Measurements from ENCODE around the gene NEK11. TPM values are rescaled to one million over a fixed set of nuclear protein-coding genes. Genes with fewer than 3 reads are reported as not detected.

The NEK11 gene
- total RNA-seq, 1 experiment from 2014 or later, result 9.5 TPM

GRCh38 chr3:131277836-131278497 lies 251.3 kb downstream of the NEK11 start:
- Histone ChIP-seq H3K27me3 (ENCODE audit: control insufficient read depth, insufficient read depth, low read length) (0 out of 2 replicates have a peak, but pooled peaks cover 2% of the 10 kb centered on the region), H3K27ac (ENCODE audit: low read length) (no peak overlapping the region), H3K36me3 (ENCODE audit: control insufficient read depth, insufficient read depth, low read length) (no peaks in the 10 kb centered on the region), H3K9me3 (ENCODE audit: control insufficient read depth, insufficient read depth, low read depth, low read length) (no peaks in the 10 kb centered on the region), H3K4me3 (ENCODE audit: low read depth in 2 of 2, low read length in 2 of 2) (no peak overlapping the region), H3K4me1 (ENCODE audit: control insufficient read depth, insufficient read depth, low read length) (no peaks in the 10 kb centered on the region)
- ChIA-PET CTCF (no interaction called here), POLR2A (no interaction called here)
- DNase-seq (ENCODE audit: low read depth, low spot score) (no peak), ATAC-seq (no peak)
- TF ChIP-seq TCF7L2 (IDR thresholded peaks at IDR 0.05; ENCODE audit: low read depth, low read length) (no peak), POLR2AphosphoS5 (IDR thresholded peaks at IDR 0.05; ENCODE audit: low read depth, low read length) (no peak), SIN3A (IDR thresholded peaks at IDR 0.05; ENCODE audit: borderline replicate concordance, insufficient read depth, low read depth, low read length) (no peak), REST (IDR thresholded peaks at IDR 0.05; ENCODE audit: insufficient read depth in 1 of 2, low read depth in 2 of 2, low read length in 1 of 2) (no peak), CTCF (IDR thresholded peaks at IDR 0.05) (no peak)
- no TSS peak for BruUV-seq (replicated peaks)
- in situ Hi-C loops (cut with HindIII; ENCODE audit: low pct_unique_long_range_greater_than_20kb, low sequenced_read_pairs) (no loop called here), intact Hi-C loops (cut with micrococcal nuclease; ENCODE audit: unreplicated experiment) (no loop called here)

- Histone ChIP-seq H3K27ac (ENCODE audit: low read length) (no peak overlapping the region), H3K4me1 (ENCODE audit: control insufficient read depth, insufficient read depth, low read length) (no peaks in the 10 kb centered on the region), H3K27me3 (ENCODE audit: control insufficient read depth, insufficient read depth, low read length) (0 out of 2 replicates have a peak, but pooled peaks cover 2% of the 10 kb centered on the region), H3K36me3 (ENCODE audit: control insufficient read depth, insufficient read depth, low read length) (no peaks in the 10 kb centered on the region), H3K9me3 (ENCODE audit: control insufficient read depth, insufficient read depth, low read depth, low read length) (no peaks in the 10 kb centered on the region), H3K4me3 (ENCODE audit: low read depth in 2 of 2, low read length in 2 of 2) (no peak overlapping the region)
- intact Hi-C loops (cut with micrococcal nuclease; ENCODE audit: unreplicated experiment) (no loop called here), in situ Hi-C loops (cut with HindIII; ENCODE audit: low pct_unique_long_range_greater_than_20kb, low sequenced_read_pairs) (no loop called here)
- DNase-seq (ENCODE audit: low read depth, low spot score) (no peak), ATAC-seq (no peak)
- TF ChIP-seq TCF7L2 (IDR thresholded peaks at IDR 0.05; ENCODE audit: low read depth, low read length), result no peak
- no peak for TF ChIP-seq SIN3A (IDR thresholded peaks at IDR 0.05; ENCODE audit: borderline replicate concordance, insufficient read depth, low read depth, low read length)
- TF ChIP-seq REST (IDR thresholded peaks at IDR 0.05; ENCODE audit: insufficient read depth in 1 of 2, low read depth in 2 of 2, low read length in 1 of 2), result no peak
- TF ChIP-seq POLR2AphosphoS5 (IDR thresholded peaks at IDR 0.05; ENCODE audit: low read depth, low read length), result no peak
- no peak for TF ChIP-seq CTCF (IDR thresholded peaks at IDR 0.05)
- ChIA-PET POLR2A (no interaction called here), CTCF (no interaction called here)
- no TSS peak for BruUV-seq (replicated peaks)
These were observed 252.9 kb downstream of the NEK11 start for GRCh38 chr3:131279577-131279976.

Measured in Panc1 (cell line).